HG02759 (cell line): ENCODE data around the gene TXK.

ENCODE experiments used
- ATAC-seq: cut with Tn5 transposase; IDR thresholded peaks from one replicate; pipeline ENCODE4 v1.9.1; 2021; ENCODE audit warnings: mild to moderate bottlenecking, moderate library complexity; ENCODE audit not compliant: unreplicated experiment

The TXK gene

DNA sequence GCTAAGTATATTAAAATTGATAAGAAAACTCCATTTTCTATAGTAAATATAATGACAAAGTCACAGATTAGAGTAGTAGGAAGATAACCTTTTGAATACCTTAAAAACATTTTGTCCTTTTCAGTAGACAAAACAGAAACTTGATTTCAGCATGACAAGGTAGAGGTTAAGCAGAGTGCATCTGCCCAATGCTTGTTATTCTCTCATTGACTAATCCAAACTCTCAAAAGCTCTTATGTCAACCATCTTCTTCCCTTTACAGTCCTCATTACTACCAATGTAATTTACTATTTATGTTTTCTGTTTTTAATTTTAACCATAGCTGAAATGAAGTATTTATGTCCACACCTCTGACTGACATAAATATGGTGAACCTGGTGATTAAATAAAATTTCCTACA is 106.4 kb downstream of the TXK start:
- ATAC-seq = peak; percentile 71

DNA sequence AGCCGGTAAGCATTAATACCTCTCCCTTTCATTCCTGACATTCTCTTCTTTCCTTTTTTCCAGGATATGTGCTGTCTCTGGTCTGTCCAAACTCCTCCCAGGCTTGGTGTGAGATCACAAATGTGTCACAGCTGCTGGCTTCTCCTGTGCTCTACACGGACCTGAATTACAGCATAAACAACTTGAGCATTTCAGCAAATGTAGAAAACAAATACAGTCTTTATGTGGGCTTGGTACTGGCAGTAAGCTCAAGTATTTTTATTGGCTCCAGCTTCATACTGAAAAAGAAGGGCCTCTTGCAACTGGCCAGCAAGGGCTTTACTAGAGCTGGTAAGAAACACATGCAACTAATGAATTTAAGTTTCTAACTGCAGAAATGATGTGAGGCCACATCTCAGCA is 109.0 kb downstream of the TXK start:
- ATAC-seq = no peak

DNA sequence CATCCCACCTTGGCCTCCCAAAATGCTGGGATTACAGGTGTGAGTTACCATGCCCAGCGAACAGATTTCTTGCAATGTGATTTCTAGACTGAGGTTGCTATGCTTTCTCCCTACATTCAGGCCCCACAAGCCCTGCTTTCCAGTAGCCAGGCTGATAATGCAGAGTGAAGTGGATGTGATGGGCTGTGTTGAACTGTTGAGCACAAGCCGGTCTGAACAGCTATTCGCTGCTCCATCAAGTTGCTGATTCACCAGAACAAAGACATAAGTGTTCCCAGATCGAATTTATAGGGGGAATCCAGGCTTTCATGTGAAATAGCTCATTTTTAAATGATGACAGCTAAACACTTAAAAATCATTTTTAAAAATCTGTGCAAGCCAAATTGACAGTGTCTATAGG is 109.5 kb downstream of the TXK start:
- ATAC-seq = no peak

DNA sequence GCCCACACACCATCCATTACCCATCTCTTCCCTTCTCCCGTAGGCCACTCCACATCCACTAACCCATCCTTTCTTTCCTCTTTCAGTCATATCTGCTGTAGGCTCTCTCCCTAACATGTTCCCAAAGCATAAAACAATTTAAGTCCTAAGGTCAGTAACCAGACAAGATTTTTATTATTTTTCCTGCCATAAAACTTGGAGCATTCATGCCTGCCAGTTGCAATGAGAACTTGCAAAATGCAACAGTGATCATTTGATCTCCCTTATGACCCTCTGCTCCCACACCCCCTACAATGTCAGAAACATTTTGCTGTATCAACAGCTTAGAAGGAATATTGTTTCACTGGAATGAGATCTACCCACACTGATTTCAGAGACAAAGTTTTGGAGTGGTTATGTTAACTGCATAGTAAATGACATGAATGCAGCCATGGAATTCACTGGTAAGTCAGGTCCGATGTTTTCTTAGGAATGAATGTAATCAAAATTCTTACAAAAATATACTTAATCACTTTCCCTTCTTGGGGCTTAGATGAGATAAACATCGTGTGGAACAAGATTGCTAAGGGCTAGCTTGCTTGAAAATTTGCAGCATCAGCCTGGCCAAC is 111.8 kb downstream of the TXK start:
- no peak for ATAC-seq

DNA sequence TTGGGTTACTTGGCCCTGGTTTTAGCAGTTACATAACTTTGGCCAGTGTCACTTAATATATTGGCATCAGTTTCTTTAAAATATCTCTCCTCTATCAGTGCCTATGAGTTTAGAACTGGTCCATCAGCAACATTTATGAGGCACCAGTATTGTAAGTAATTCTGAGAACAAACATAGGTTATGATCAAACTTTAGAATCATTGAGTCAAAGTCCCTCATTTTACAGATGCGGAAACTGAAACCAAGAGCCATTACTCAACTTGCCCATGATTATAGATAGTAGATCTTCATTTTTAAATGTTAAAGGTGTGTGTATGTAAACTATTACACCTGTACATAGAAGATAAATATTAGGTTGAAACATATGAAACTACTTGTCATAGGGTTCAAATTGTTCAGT is 113.0 kb downstream of the TXK start:
- ATAC-seq = no peak

DNA sequence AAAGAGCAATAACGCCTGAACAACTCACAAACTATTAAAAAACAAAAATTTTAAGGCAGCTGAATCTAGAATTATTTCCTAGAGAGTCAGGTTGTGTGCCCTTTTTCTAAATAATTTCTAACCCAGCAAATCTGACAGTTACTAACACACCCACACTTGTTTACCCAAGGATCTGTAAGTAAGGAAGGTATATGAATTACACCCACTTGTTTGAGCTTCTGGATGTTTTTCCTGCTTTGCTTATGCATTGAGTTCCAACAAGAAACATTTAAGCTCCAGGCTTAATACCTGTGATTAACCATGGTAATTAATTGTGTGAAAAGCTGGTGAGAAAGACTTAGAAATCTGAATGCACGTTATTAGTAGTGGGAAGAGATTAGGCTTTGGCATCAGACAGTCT is 115.9 kb downstream of the TXK start:
- no peak for ATAC-seq

DNA sequence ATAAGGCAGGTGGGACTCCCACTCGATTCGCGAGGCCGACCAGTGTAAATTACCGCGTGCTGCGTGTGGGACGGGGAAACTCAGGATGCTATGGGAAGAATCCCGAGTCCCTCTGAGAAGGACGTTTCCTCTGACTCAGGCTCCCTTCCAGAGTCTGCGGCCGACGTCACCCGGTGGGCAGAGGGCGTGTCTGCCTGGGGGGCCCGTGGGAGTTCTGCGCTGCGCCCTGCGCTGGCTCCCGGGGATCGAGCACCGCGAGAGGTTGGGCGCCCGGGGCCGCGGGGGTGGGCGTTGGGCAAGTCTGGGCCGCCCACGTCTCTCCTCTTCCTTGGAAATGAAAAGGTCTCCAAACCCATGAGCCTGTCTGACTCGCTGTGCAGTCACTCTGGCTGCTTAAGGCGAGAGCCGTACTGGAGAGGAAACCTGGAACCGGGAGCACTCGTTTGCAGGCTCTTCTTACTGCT is 116.9 kb downstream of the TXK start:
- no peak for ATAC-seq
